Uterus (tissue), 2 donors: ENCODE data around the gene MOB4.

Experiments
- CTCF ChIP-seq, 4 experiments: fragments of 200-600 bp in 2 of 4; fragments of 450-650 bp in 2 of 4; sonication (generic) in 2 of 4; IDR thresholded peaks; one replicate each; pipeline ENCODE4 v1.5.1; 2016 to 2019; ENCODE audit warnings: antibody characterized with exemption in 4 of 4, mild to moderate bottlenecking in 2 of 4, moderate library complexity in 1 of 4
- POLR2A ChIP-seq, 2 donors: fragments of 450-650 bp; IDR thresholded peaks; one replicate each; pipeline ENCODE4 v1.6.1; 2016; ENCODE audit warnings: antibody characterized with exemption in 2 of 2, mild to moderate bottlenecking in 1 of 2, moderate library complexity in 1 of 2

DNA sequence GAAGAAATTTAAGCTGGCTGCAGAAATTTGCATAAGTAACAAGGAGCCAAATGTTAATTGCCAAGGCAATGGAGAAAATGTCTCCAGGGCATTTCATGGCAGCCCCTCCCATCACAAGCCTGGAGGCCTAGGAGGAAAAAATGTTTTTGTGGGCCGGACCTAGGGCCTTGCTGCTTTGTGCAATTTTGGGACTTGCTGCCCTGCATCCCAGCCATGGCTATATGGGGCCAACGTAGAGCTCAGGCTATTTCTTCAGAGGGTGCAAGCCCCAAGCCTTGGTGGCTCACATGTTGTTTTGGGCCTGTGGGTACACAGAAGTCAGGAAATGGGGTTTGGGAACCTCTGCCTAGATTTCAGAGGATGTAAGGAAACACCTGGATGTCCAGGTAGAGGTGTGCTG, 57.7 kb downstream of the MOB4 start:
- TF ChIP-seq POLR2A (IDR thresholded peaks at IDR 0.05) (no peak), CTCF (IDR thresholded peaks at IDR 0.05) (no peak)
